Endothelial cell of umbilical vein (primary cell): ENCODE data around the gene IGSF23. TPM values are rescaled to one million over a fixed set of nuclear protein-coding genes. Genes with fewer than 3 reads are reported as not detected.

Experiments
- BruUV-seq: library from RNA; stranded (reverse); fragments of 400-500 nt; replicated peaks from 2 replicates; lab custom pipeline; 2021; lab: Mats Ljungman, UMichigan
- CTCF ChIA-PET: fragments of 300-600, 350-600 bp; sonication (Branson Sonifier 250); formaldehyde crosslinking; loops from one replicate; lab custom pipeline; 2021; ENCODE audit warnings: antibody characterized with exemption, inconsistent platforms; lab: Charles Lee
- POLR2A ChIA-PET: fragments of 300-600, 350-600 bp; sonication (Branson Sonifier 250); formaldehyde crosslinking; loops from one replicate; lab custom pipeline; 2021; ENCODE audit warnings: antibody characterized with exemption, inconsistent platforms; lab: Charles Lee
- DNase-seq: peaks from one replicate; pipeline ENCODE4 v3.0.0-alpha.2; 2011; ENCODE audit warnings: low read depth, low spot score
- FAIRE-seq: peaks from 2 replicates; lab custom pipeline; 2011; peaks lifted over from hg19 to GRCh38; lab: Jason Lieb, UNC
- H2AFZ ChIP-seq: 2 replicates; pipeline ENCODE4 v1.6.0; 2012; ENCODE audit warnings: low read depth, low read length, control low read depth, inconsistent platforms
- H3K27ac ChIP-seq: 2 replicates; pipeline ENCODE4 v1.5.1; 2011; ENCODE audit warnings: low read depth, mild to moderate bottlenecking, control low read depth, low read length, moderate library complexity; ENCODE audit not compliant: insufficient read depth
- H3K27me3 ChIP-seq, 2 experiments: 2 replicates each; pipeline versions ENCODE4 v1.6.0 to v1.6.1; 2011; ENCODE audit warnings: low read length in 2 of 2, mixed read lengths in 1 of 2; ENCODE audit not compliant: control insufficient read depth in 2 of 2, insufficient read depth in 2 of 2
- H3K36me3 ChIP-seq, 2 experiments: 2 replicates in 1 of 2; 3 replicates in 1 of 2; pipeline ENCODE4 v1.5.1; 2011; ENCODE audit warnings: low read length in 2 of 2, mild to moderate bottlenecking in 1 of 2, moderate library complexity in 1 of 2; ENCODE audit not compliant: control insufficient read depth in 2 of 2, insufficient read depth in 2 of 2; ENCODE audit errors: extremely low read depth in 1 of 2
- H3K4me1 ChIP-seq: 3 replicates; pipeline ENCODE4 v1.5.1; 2011; ENCODE audit warnings: mild to moderate bottlenecking, low read length; ENCODE audit not compliant: control insufficient read depth, insufficient read depth; ENCODE audit errors: extremely low read depth
- H3K4me2 ChIP-seq: 2 replicates; pipeline ENCODE4 v1.6.1; 2011; ENCODE audit warnings: low read length, control low read depth, mixed read lengths; ENCODE audit not compliant: insufficient read depth
- H3K4me3 ChIP-seq, 3 experiments: fragments of 200-600 bp in 1 of 3; sonication (generic), shearing (Covaris generic) in 1 of 3; replicated peaks in 1 of 3; 2 replicates each; pipeline ENCODE4 v1.5.1; 2011 to 2016; ENCODE audit warnings: control low read depth in 3 of 3, low read length in 3 of 3, mild to moderate bottlenecking in 2 of 3, inconsistent platforms in 1 of 3, low read depth in 1 of 3, moderate library complexity in 1 of 3; ENCODE audit not compliant: insufficient read depth in 1 of 3
- H3K79me2 ChIP-seq: 2 replicates; pipeline ENCODE4 v1.6.0; 2012; ENCODE audit warnings: low read length, inconsistent platforms; ENCODE audit not compliant: control insufficient read depth, insufficient read depth
- H3K9ac ChIP-seq: replicated peaks from 2 replicates; pipeline ENCODE3; 2011; ENCODE audit warnings: low read length, control low read depth; ENCODE audit not compliant: insufficient read depth; ENCODE audit errors: extremely low read depth
- H3K9me1 ChIP-seq: replicated peaks from 3 replicates; pipeline ENCODE4 v1.6.0; 2011; ENCODE audit warnings: mild to moderate bottlenecking, low read length; ENCODE audit not compliant: control insufficient read depth, insufficient read depth; ENCODE audit errors: extremely low read depth
- H3K9me3 ChIP-seq: replicated peaks from 2 replicates; pipeline ENCODE4 v1.5.1; 2012; ENCODE audit warnings: low read length, inconsistent platforms; ENCODE audit not compliant: control insufficient read depth, insufficient read depth
- H4K20me1 ChIP-seq: replicated peaks from 2 replicates; pipeline ENCODE3; 2011; ENCODE audit warnings: mild to moderate bottlenecking, low read length; ENCODE audit not compliant: control insufficient read depth, insufficient read depth; ENCODE audit errors: extremely low read depth
- EZH2 ChIP-seq: IDR thresholded peaks from 2 replicates; pipeline ENCODE4 v1.6.1; 2012; ENCODE audit warnings: borderline replicate concordance, low read depth, mild to moderate bottlenecking, moderate library complexity, low read length, inconsistent platforms; ENCODE audit not compliant: severe bottlenecking
- FOS ChIP-seq: IDR thresholded peaks from 2 replicates; pipeline ENCODE4 v1.6.1; 2011; ENCODE audit warnings: mild to moderate bottlenecking, low read length, moderate library complexity, borderline replicate concordance; ENCODE audit not compliant: insufficient read depth
- GATA2 ChIP-seq: IDR thresholded peaks from 2 replicates; pipeline ENCODE4 v1.7.0; 2011; ENCODE audit warnings: low read depth, mild to moderate bottlenecking, moderate library complexity, mixed read lengths, low read length; ENCODE audit not compliant: insufficient read length, insufficient read depth
- JUN ChIP-seq: IDR thresholded peaks from 2 replicates; pipeline ENCODE4 v1.6.1; 2011; ENCODE audit warnings: borderline replicate concordance, low read depth; ENCODE audit not compliant: insufficient read length, insufficient read depth
- MYC ChIP-seq: IDR thresholded peaks from one replicate; pipeline ENCODE4 v1.6.1; 2011; ENCODE audit warnings: mild to moderate bottlenecking, low read depth, low read length
- POLR2A ChIP-seq: IDR thresholded peaks from 2 replicates; pipeline ENCODE4 v1.6.1; 2012; ENCODE audit warnings: low read depth, mild to moderate bottlenecking, control low read depth, low read length
- POLR2AphosphoS5 ChIP-seq: IDR thresholded peaks from 2 replicates; pipeline ENCODE4 v1.6.1; 2012; ENCODE audit warnings: low read depth, mild to moderate bottlenecking, control low read depth, low read length, moderate library complexity; ENCODE audit not compliant: insufficient read depth
- dilution Hi-C: fragments of 300-500 bp; cut with MboI; formaldehyde crosslinking; loops from one replicate; pipeline ENCODE4 v1.15.0; 2019; ENCODE audit warnings: low sequenced_read_pairs; ENCODE audit not compliant: extremely low pct_ligation_motif_present
- intact Hi-C: fragments of 100-400 bp; cut with micrococcal nuclease; formaldehyde crosslinking; loops from one replicate; pipeline ENCODE4 v1.10.0; 2022
- polyA plus RNA-seq, 4 experiments: library from polyadenylated mRNA; depleted of rRNA in 3 of 4; stranded (reverse) in 3 of 4; unstranded in 1 of 4; fragments of >200 nt; gene quantifications; 2 replicates each; pipeline versions ENCODE4 v1.2.1 to v1.2.3, GENCODE V29; 2011 to 2012; ENCODE audit warnings: missing spikeins in 1 of 4
- total RNA-seq: library from RNA; stranded (reverse); gene quantifications from 2 replicates; pipeline ENCODE4 v1.2.3, GENCODE V29; 2021
- TF ChIP-seq, protein P1 (sequence below), 2 donors: IDR thresholded peaks; 1 replicate in 1 of 2; 2 replicates in 1 of 2; pipeline ENCODE4 v1.5.1; 2011; ENCODE audit warnings: low read length in 2 of 2, mild to moderate bottlenecking in 2 of 2, moderate library complexity in 2 of 2, control low read depth in 1 of 2, inconsistent platforms in 1 of 2, low read depth in 1 of 2; ENCODE audit not compliant: insufficient read depth in 1 of 2; ENCODE audit errors: extremely low read depth in 1 of 2
- TF ChIP-seq, protein P2 (sequence below): IDR thresholded peaks from 2 replicates; pipeline ENCODE4 v1.6.1; 2011; ENCODE audit not compliant: insufficient read depth, insufficient read length

IGSF23 gene
- total and polyA plus RNA-seq, 2 donors (not counting 3 experiments of a cell fraction or from before 2014, with no cell fraction given), result 0.73 TPM; not detected in 1

DNA sequence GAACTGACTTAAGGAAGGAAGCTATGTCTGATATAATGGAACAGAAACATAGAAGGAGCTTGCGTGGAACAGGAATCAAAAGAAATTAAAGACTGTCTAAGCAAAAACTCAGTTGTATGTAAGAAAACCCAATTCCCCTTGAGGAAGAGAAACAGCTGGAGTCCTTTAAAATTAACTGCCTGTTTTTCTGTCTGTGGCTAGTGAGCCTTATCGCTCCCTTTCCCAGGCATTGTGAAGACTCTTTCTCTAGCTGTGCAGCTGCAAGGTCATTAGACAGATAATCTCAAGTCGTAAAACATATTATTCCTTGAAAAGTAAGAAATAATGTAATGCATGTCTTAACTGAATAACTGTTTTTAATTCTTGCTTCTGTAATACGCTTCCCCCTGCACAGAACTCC is 39.7 kb upstream of the IGSF23 start:
- BruUV-seq, result no TSS peak
- Histone ChIP-seq H3K9ac (no peak overlapping the region), H3K79me2 (no peaks in the 10 kb centered on the region), H3K27ac (no peak overlapping the region), H3K4me3 (no peak overlapping the region), H4K20me1 (no peaks in the 10 kb centered on the region), H3K4me1 (no peaks in the 10 kb centered on the region), H3K9me3 (no peaks in the 10 kb centered on the region), H3K27me3 (peaks cover 0 to 6% of the 10 kb centered on the region in 2 experiments), H3K9me1 (no peaks in the 10 kb centered on the region), H3K36me3 (no peaks in the 10 kb centered on the region), H2AFZ (no peak overlapping the region), H3K4me2 (no peak overlapping the region)
- intact Hi-C loops (no loop called here), dilution Hi-C loops (no loop called here)
- FAIRE-seq, result no peak
- CTCF ChIA-PET, result interaction anchor here (0.6 to 2.3 kb wide), 6 partner anchors 9 to 197 kb away, joined by 3 to 14 read pairs (median 6); no protein-coding TSS in a partner anchor
- POLR2A ChIA-PET, result interaction anchor here (0.6 kb wide), 1 partner anchor 11 kb away, joined by 4 read pairs; no protein-coding TSS in a partner anchor
- TF ChIP-seq, protein P1, sequence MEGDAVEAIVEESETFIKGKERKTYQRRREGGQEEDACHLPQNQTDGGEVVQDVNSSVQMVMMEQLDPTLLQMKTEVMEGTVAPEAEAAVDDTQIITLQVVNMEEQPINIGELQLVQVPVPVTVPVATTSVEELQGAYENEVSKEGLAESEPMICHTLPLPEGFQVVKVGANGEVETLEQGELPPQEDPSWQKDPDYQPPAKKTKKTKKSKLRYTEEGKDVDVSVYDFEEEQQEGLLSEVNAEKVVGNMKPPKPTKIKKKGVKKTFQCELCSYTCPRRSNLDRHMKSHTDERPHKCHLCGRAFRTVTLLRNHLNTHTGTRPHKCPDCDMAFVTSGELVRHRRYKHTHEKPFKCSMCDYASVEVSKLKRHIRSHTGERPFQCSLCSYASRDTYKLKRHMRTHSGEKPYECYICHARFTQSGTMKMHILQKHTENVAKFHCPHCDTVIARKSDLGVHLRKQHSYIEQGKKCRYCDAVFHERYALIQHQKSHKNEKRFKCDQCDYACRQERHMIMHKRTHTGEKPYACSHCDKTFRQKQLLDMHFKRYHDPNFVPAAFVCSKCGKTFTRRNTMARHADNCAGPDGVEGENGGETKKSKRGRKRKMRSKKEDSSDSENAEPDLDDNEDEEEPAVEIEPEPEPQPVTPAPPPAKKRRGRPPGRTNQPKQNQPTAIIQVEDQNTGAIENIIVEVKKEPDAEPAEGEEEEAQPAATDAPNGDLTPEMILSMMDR (IDR thresholded peaks at IDR 0.05; ENCODE audit: extremely low read depth in 1 of 2, insufficient read depth in 1 of 2, low read depth in 1 of 2, low read length in 2 of 2), result no peak
- TF ChIP-seq POLR2A (no peak), POLR2AphosphoS5 (no peak), FOS (no peak), MYC (no peak), GATA2 (no peak), EZH2 (no peak), JUN (no peak)
- TF ChIP-seq, protein P2, sequence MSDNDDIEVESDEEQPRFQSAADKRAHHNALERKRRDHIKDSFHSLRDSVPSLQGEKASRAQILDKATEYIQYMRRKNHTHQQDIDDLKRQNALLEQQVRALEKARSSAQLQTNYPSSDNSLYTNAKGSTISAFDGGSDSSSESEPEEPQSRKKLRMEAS, result no peak
- DNase-seq, result no peak
